22Rv1 (cell line): Measurements from ENCODE around the gene MYOC.

ENCODE experiments used
- H3K27ac ChIP-seq: fragments of 450-650 bp; 2 replicates; pipeline ENCODE4 v1.5.1; 2017
- ZFX ChIP-seq: fragments of 450-650 bp; IDR thresholded peaks from 2 replicates; pipeline ENCODE4 v1.6.1; 2017; ENCODE audit warnings: antibody characterized with exemption, borderline replicate concordance
- TF ChIP-seq, protein P1 (sequence below): fragments of 450-650 bp; IDR thresholded peaks from 2 replicates; pipeline ENCODE4 v1.5.1; 2017; ENCODE audit warnings: mild to moderate bottlenecking

The MYOC gene

DNA sequence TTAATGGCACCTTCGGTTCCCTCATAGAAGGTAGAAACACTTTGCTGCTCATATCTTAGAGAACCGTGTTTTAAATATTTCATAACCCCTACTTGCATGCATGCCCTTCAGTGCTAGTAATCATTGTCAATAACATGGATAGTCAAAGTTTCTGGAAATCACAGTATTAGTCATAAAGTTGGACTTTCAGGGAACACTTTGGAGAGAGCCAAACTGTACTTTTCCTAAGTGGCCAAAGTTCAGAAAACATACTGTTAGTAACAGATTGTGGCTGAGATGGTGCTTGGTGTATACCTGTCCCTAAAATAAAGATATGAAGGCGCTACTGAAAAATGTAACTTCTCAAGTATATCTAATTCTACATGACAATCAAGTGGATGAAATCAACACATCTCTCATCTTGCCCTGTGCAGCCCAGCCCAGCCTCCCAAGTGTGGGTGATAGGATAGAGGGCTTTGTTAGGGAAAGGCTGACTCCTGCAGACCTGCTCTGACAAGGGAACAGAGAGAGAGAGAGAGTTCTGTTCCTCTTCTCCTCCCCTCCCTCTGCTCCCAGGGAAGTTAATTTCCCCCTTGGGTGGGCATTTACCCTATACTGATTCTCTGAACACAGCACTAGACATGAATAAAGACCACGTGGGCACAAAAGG, 14.4 kb downstream of the MYOC start:
- TF ChIP-seq, protein P1, sequence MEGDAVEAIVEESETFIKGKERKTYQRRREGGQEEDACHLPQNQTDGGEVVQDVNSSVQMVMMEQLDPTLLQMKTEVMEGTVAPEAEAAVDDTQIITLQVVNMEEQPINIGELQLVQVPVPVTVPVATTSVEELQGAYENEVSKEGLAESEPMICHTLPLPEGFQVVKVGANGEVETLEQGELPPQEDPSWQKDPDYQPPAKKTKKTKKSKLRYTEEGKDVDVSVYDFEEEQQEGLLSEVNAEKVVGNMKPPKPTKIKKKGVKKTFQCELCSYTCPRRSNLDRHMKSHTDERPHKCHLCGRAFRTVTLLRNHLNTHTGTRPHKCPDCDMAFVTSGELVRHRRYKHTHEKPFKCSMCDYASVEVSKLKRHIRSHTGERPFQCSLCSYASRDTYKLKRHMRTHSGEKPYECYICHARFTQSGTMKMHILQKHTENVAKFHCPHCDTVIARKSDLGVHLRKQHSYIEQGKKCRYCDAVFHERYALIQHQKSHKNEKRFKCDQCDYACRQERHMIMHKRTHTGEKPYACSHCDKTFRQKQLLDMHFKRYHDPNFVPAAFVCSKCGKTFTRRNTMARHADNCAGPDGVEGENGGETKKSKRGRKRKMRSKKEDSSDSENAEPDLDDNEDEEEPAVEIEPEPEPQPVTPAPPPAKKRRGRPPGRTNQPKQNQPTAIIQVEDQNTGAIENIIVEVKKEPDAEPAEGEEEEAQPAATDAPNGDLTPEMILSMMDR = no peak
- TF ChIP-seq ZFX = no peak
- no peak overlapping the region for H3K27ac ChIP-seq

DNA sequence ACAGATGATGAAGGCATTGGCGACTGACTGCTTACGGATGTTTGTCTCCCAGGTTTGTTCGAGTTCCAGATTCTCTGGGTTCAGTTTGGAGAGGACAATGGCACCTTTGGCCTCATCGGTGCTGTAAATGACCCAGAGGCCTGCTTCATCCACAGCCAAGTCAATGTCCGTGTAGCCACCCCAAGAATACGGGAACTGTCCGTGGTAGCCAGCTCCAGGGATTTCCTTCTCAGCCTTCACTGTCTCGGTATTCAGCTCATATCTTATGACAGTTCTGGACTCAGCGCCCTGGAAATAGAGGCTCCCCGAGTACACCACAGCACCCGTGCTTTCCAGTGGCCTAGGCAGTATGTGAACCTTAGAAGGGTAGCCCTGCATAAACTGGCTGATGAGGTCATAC, 16.3 kb downstream of the MYOC start:
- TF ChIP-seq, protein P1 = no peak
- no peak for TF ChIP-seq ZFX
- no peak overlapping the region for H3K27ac ChIP-seq

DNA sequence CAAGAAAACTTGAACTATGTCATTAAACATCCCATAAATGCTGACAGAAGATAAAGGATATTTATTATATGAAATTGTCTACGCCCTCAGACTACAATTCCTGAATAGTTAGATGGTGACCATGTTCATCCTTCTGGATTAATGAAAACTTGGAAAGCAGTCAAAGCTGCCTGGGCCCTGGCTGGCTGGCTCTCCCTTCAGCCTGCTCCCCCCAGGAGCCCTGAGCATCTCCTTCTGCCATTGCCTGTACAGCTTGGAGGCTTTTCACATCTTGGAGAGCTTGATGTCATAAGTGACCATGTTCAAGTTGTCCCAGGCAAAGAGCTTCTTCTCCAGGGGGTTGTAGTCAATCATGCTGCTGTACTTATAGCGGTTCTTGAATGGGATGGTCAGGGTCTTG, 16.8 kb downstream of the MYOC start:
- TF ChIP-seq, protein P1 = no peak
- TF ChIP-seq ZFX = no peak
- no peak overlapping the region for H3K27ac ChIP-seq

DNA sequence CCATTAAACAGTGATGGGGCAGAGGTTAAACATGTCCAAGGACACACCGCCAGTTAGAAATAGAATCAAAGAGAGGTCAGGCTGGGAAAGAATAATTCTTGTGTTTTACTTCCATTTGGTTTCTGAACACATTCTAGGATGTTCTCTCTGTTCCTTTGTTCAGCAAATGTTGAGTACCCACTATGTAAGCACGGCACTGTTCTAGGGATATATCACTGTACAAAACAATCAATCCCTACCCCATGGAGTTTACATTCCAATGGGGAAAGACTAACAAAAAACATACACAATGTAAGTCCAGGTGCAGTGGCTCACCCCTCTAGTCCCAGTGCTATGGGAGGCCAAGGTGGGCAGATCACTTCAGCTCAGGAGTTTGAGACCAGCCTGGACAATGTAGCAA, 24.3 kb downstream of the MYOC start:
- no peak overlapping the region for H3K27ac ChIP-seq
- TF ChIP-seq, protein P1 = no peak
- TF ChIP-seq ZFX = no peak

DNA sequence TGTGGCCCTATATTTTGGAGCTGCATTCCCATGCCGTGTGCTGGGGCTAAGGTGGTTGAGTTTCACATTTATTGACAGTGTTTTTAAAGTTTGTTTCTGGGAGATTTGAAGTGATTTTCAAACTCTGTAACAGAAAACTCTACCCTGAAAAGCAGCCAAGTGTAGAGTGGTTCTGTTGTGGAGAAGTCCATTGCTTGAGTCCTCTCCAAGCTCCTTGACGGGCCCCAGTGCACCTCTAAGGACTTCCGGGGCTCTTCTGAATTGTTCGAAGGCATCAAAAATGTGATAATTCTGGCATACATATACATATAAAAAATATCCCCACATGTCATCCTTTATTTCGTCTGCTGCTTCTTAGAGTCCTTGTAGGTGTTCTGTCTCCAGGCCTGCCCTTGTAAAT, 25.5 kb downstream of the MYOC start:
- no peak overlapping the region for H3K27ac ChIP-seq
- TF ChIP-seq, protein P1 = no peak
- no peak for TF ChIP-seq ZFX

DNA sequence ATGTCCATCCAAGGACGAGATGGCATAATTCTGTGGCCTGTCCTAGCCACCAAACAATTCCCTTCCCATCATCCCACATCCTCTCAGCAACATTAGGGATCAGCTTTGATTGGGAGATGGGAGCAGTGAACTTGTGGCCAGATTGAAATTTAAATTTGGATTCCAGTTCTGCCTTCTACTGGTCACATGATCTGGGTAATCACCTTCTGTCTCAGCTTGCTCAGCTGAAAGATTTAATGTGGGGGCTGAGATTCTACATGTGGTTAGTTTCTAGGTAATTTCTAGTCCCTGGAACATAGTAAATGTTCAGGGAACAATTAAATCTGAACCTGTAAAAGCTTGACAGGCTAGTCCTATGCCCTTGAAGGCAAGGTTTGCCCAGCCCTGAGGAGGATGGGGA, 27.3 kb downstream of the MYOC start:
- no peak for TF ChIP-seq ZFX
- TF ChIP-seq, protein P1 = no peak
- H3K27ac ChIP-seq = no peak overlapping the region

DNA sequence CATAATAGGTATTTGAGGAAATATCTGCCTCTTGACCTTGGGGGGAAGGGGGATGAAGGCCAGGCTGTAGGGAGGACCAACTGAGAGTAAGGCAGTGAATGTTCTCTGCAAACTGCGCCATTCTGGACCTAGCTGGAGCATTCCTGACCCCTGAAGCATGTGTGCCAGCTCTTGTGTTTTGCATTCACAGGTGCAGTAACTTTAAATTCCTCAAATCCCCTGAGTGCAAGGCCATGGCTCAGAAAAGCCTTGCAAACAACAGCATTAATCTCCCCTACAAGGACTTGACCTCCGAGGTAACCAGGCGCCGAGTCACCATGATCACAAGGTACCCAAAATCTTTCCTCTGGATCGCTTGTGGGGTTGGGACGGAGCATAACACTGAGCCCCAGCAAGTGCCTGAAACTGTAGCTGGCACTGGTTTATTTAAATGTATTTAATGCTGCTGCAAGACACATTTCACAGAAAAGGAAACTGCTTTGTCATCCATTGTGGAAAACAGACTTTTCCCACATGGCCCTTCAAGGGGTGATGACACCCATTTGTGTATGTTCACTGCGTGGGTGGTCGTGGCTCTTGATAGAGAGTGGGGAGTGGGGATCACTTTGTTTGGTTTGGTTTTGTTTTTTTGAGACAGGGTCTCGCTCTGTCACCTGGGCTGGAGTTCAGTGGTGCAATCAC, 28.7 kb downstream of the MYOC start:
- TF ChIP-seq ZFX = no peak
- TF ChIP-seq, protein P1 = no peak
- no peak overlapping the region for H3K27ac ChIP-seq
